HG02870 (cell line): ENCODE results near the gene MESP2.

Experiments used
- ATAC-seq: cut with Tn5 transposase; IDR thresholded peaks from one replicate; pipeline ENCODE4 v1.9.1; 2021; ENCODE audit warnings: mild to moderate bottlenecking, moderate library complexity; ENCODE audit not compliant: unreplicated experiment

MESP2 gene

GRCh38 chr15:89776274-89777072 is at the start of gene MESP2:
TSS of gene MESP2 (plus strand) at chr15:89776332. CDS start at chr15:89776358, 26 bp downstream.
- peak; percentile 42 for ATAC-seq

GRCh38 chr15:89728254-89728653 is 47.9 kb upstream of the MESP2 start:
- no peak for ATAC-seq

GRCh38 chr15:89731275-89731674 is 44.9 kb upstream of the MESP2 start:
- no peak for ATAC-seq

GRCh38 chr15:89732451-89733172 is 43.5 kb upstream of the MESP2 start:
- no peak for ATAC-seq

GRCh38 chr15:89735773-89736172 is 40.4 kb upstream of the MESP2 start:
- no peak for ATAC-seq

- ATAC-seq = no peak
Measured at GRCh38 chr15:89740137-89740536, 36.0 kb upstream of the MESP2 start.

GRCh38 chr15:89743011-89743410 is 33.1 kb upstream of the MESP2 start:
- no peak for ATAC-seq

- ATAC-seq = no peak
Measured at GRCh38 chr15:89743594-89743993, 32.5 kb upstream of the MESP2 start.

- ATAC-seq = no peak
Measured at GRCh38 chr15:89745131-89745530, 31.0 kb upstream of the MESP2 start.

GRCh38 chr15:89745768-89746167 is 30.4 kb upstream of the MESP2 start:
- no peak for ATAC-seq

- ATAC-seq = no peak
Measured at GRCh38 chr15:89746386-89746780, 29.7 kb upstream of the MESP2 start.

- no peak for ATAC-seq
Measured at GRCh38 chr15:89747708-89748682, 28.1 kb upstream of the MESP2 start.

GRCh38 chr15:89749054-89749453 is 27.1 kb upstream of the MESP2 start:
- ATAC-seq = no peak

GRCh38 chr15:89749526-89749925 is 26.6 kb upstream of the MESP2 start:
- ATAC-seq = no peak

GRCh38 chr15:89749951-89750559 is 26.1 kb upstream of the MESP2 start:
- ATAC-seq = peak; percentile 10

- peak; percentile 89 for ATAC-seq
Measured at GRCh38 chr15:89750560-89751542, 25.3 kb upstream of the MESP2 start, which contains the start of gene MESP1. TSS of gene MESP1 (minus strand) at chr15:89751249. CDS start at chr15:89751231, 18 bp downstream.

GRCh38 chr15:89751748-89752147 is 24.4 kb upstream of the MESP2 start:
- no peak for ATAC-seq

GRCh38 chr15:89753855-89754254 is 22.3 kb upstream of the MESP2 start:
- no peak for ATAC-seq
